GM23248 (cell line): Measurements from ENCODE around the gene TGM6.

Source experiments
- EZH2 ChIP-seq: fragments of 200-600 bp; sonication (generic); IDR thresholded peaks from 2 replicates; pipeline ENCODE4 v1.6.1; 2018; ENCODE audit warnings: antibody characterized with exemption, mild to moderate bottlenecking; ENCODE audit not compliant: insufficient read depth, poor library complexity, severe bottlenecking
- EZH2phosphoT487 ChIP-seq: fragments of 200-600 bp; sonication (generic); IDR thresholded peaks from 2 replicates; pipeline ENCODE4 v1.6.1; 2018; ENCODE audit warnings: antibody characterized with exemption, moderate library complexity, mild to moderate bottlenecking, low read depth; ENCODE audit not compliant: insufficient read depth

DNA sequence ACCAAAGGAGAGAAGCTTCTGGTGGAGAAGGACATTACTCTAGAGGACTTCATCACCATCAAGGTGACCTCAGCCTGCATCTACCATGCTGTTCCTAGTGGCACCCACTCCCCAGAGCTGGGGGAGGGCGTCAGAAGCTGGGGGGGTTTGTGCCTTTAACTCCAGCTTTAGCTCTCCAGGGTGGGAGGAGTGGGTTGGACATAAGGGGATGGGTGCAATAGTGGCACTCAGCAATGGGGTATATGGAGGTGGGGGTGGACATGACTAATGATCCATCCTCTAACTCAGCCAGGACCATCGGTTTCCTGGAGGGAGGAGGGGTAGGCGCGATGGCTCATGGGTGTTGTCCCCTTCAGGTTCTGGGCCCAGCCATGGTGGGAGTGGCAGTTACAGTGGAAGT, 49.8 kb downstream of the TGM6 start:
- TF ChIP-seq EZH2 (no peak), EZH2phosphoT487 (no peak)
